Dermis blood vessel endothelial cell (primary cell): ENCODE results near the gene TNRC6C. TPM values are rescaled to one million over a fixed set of nuclear protein-coding genes. Genes with fewer than 3 reads are reported as not detected.

Experiments
- DNase-seq: peaks from one replicate; pipeline ENCODE4 v3.0.0; 2010
- total RNA-seq: library from RNA; depleted of rRNA; stranded (reverse); fragments of >200 nt; gene quantifications from 2 replicates; pipeline ENCODE4 v1.2.3, GENCODE V29; 2014

Gene TNRC6C, protein sequence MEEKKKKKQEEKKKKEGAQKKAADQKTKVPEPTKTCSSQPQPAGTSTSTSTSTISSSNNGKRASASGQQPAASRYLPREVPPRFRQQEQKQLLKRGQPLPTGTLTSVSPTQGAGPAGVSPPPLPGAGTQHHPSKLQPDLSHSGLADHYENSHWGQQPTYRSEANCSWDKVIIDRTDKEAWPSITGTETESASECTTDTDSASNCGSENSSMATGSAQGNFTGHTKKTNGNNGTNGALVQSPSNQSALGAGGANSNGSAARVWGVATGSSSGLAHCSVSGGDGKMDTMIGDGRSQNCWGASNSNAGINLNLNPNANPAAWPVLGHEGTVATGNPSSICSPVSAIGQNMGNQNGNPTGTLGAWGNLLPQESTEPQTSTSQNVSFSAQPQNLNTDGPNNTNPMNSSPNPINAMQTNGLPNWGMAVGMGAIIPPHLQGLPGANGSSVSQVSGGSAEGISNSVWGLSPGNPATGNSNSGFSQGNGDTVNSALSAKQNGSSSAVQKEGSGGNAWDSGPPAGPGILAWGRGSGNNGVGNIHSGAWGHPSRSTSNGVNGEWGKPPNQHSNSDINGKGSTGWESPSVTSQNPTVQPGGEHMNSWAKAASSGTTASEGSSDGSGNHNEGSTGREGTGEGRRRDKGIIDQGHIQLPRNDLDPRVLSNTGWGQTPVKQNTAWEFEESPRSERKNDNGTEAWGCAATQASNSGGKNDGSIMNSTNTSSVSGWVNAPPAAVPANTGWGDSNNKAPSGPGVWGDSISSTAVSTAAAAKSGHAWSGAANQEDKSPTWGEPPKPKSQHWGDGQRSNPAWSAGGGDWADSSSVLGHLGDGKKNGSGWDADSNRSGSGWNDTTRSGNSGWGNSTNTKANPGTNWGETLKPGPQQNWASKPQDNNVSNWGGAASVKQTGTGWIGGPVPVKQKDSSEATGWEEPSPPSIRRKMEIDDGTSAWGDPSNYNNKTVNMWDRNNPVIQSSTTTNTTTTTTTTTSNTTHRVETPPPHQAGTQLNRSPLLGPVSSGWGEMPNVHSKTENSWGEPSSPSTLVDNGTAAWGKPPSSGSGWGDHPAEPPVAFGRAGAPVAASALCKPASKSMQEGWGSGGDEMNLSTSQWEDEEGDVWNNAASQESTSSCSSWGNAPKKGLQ (N-terminal part only)
- total RNA-seq, result 8.2 and 13.1 TPM in 2 replicates

DNA sequence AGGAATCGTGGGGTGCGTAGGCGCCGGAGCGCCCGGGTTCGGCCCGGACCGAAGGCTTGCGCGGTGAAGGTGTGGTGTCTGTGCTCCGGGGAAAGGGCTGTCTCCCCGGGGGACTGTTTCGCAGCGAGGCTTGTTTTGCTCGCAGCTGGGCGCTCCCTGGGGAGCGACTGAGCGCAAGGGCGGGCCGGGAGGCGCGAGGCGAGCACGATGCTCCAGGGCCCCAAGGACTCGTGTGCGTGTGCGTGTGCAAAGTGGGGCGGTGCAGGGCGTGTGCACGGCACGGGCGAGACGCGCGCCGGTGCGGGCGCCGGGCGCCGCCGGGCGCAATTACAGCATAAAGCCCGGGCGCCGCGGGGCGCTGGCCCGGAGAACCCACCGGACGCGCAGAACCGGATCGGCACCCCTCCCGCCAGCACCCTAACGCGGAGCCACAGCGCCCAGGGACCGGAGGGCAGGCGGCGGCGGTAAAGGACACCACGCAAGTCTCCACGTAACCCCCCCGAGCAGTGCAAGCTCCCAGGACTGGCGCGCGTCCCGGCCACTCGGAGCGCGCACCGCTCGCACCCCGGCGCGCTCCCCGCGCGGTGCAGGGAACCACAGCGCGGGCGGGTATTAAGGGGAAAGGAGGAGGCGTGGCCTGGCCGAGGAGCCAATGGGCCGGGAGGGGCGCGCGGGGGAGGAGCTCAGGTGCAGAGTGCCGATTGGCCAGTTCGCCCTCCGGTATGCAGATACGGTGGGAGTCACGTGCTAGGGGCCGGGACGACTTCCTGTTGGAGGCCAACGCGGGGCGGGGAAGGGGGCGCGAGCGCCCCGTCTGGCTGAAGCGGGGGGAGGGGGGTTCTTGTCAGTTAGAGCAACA is at the start of gene TNRC6C:
TSS of gene TNRC6C (plus strand) at position 847 of the 859 bp plus-strand sequence. CDS start 45,504 bp downstream, outside the sequence.
- peak; percentile 99 for DNase-seq

DNA sequence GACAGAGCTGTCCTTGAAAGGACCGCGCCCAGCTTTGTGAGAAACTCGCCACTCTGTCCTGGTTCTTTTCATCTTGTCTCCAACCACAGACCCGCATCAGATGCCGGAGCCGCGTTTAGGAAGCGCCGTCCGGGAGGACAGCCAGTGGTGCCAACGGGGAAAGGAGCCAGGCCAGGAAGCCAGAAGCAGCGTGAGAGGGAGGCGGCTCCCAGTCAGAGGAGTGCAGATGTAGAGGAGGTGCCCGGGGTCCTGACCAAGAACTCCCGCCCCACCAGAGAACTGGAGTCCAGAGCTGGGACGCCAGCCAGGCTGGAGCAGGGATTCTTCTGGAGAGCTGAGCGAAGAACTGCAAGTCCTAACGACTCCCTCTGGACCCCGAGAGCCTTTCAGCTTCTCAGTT is 49.3 kb upstream of the TNRC6C start:
- no peak for DNase-seq

DNA sequence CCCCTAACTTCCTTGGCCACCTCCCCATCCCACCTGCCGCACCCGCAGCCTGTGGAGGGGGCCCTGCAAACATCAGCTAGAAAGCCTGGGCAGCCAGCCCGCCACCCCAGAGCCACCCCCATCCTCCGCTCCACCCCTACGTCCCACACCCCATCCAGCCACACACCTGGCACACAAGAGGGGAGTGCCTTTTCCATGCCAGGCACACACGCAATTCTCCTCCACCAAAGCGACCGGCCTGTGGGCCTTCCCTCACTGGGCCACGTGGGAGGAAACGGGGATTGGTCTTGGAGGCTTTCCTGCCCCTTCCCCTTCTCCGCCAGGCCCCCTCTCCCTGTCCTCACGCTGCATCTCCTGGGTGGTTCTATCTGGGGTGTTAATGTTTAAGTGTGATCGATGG is 48.7 kb upstream of the TNRC6C start:
- no peak for DNase-seq

DNA sequence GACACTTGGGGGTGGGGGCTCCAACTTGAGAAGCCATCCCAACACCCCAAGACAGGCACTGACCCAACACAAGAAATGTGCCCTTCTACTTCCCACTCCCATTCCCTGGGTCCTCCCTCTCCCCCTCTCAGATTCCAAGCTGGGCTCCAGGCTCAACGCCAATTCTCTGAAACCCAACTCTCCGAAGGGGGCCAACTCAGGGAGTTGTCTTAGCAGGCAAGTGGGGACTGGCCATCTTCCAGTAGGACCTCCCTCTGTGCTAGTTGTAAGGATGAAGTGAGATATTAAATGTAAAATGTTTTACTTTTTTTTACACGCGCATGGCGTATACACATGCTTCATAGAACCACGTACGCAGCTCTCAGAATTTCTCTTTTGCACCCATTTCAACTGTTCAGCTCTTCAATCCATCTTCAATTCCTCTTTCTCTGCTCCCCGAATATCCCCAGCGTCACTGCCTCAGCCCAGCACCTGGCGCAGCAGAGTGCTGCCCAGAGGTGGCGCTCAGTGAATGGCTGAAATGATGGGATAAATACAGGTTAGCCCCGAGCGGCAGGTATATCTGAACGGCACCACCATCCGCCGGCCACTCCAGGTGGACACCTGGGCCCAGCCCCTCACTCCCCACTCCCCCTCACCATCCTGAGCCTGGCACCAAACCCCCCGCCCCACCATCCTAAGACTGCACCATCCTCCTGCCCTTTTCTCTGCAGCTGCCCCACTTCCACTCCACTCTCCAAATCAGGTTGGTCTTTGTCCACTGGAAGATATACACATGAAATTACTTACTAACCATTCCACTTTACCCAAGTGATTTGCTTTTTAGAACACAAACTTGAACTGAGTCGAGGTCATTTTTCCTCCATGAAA is 43.9 kb upstream of the TNRC6C start:
- DNase-seq, result no peak

DNA sequence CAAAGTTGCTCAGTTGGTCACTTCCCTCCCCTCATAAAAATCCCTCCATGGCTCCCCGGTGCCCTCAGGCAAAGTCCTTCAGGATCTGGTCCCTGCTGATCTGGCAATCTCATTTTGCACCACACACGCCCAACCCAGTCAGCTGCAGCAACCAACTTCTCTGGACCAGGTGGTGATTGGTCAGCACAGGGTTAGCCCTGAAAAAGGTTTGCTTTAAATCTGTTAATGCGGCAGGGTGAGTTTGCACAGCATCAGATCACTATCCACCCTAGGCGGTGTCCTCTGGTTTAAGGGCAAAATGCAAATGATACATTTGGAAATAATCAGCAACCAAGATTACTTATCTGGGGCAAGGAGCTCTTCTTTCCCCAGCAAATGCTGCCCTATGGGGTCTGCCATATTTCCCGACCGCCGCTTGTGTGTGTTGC is 42.9 kb upstream of the TNRC6C start:
- no peak for DNase-seq

DNA sequence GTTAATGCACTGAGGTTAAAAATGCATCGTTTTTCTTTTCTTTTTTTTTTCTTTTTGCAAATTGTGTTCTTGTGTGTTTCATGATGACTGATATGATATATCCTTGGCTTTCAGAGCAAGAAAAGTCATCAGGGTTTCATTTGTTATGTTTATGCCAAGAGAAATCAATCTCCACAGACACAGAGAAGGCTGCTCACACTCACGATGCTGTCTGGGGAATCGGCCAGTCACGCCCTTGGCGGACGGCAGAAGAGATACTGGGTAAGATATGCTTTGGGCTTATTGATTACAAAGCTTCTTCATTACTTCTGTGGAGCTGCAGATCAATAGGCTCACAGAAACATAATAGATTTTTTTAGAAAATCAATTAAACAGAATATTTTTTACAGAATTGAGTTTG is 42.2 kb upstream of the TNRC6C start:
- DNase-seq, result no peak

DNA sequence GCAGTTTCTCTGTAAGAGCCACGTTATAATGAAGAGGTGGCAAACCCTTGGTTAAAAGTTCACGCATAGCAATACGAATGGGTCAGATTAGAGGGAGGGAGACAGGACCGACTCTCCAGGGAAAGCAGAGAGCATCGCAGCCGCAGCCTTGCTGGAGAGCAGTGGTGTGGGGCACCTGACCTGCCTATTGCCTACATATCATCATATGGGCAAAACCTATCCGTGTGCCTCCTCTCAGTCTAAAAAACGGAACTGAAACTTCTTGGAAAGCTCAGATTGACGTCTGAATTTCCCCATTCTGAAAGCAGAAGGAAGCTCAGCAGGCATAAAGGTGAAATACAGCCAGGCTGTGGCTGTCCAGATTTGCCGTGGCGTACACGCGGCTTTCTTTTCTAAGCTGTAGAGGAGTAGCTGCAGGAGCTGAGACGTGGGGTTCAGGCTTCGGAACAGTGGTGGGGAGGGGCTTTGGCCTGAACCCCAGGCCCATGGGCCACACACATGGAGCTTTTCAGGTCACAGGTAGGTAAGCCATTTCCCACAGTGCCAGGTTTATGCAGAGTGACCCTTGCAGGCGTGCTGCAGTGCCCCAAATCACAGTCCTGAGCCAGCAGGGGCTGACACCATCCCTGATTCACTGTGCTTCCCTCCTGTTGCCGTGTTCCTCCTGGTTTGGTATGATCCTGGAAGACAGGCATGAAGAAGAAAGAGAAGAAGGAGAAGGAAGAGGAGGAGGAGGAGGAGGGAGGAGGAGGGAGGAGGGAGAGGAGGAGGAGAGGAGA is 41.6 kb upstream of the TNRC6C start:
- DNase-seq, result no peak

DNA sequence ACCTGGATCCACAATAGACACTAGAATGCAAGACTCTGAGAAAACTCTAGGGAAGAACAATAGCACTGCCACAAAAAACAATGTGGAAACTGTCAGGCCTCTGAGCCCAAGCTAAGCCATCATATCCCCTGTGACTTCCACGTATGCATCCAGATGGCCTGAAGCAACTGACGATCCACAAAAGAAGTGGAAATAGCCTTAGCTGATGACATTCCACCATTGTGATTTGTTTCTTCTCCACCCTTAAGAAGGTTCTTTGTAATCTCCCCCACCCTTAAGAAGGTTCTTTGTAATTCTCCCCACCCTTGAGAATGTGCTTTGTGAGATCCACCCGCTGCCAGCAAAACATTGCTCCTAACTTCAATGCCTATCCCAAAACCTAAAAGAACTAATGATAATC is 39.2 kb upstream of the TNRC6C start:
- no peak for DNase-seq

DNA sequence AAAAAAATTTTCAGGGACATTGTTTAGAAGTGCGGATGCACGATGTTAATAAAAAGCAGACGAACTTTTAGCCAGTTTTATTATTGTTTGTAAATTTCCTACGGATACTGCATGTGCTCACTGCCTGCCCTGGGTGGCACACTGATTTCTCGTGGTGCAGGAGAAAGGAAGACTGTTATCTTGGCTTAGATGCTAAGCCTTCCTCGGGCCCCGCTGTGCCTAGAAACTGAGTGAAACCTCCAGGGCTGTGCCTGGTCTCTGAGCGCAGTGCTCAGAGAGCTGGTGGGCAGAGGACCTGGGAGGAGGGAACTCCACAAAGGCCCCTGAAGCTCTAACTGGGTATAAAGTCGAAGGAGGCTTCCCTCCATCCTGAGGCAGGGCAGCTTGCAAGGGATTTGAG is 35.4 kb upstream of the TNRC6C start:
- DNase-seq, result no peak

DNA sequence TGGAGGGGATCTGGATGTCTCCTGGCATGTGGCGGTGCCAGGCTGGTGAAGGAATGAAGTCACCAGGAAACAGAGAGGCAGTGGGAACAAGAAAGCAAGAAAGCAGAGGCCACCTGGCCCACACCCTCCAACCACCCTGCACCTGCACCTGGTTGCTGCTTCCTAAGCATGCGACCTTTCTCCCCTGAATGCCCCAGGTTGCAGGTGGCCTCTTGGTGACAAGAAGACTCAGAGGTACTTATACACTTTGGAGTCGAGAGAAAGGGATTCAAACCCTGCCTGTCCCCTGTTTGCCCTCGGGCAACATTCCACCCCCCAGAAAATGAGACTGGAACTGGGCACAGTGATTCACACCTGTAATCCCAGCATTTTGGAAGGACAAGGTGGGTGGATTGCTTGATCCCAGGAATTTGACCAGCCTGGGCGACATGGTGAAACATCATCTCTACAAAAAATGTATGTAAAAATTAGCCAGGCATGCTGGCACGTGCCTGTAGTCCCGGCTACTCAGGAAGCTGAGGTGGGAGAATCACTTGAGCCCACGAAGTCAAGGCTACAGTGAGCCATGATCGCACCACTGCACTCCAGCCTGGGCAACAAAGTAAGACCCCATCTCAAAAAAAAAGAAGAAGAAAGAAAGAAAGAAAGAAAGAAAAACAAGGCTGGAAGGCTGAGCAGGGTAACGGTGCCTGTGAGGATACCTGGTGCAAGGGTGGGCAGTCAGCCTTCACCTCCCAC is 34.6 kb upstream of the TNRC6C start:
- DNase-seq, result no peak

DNA sequence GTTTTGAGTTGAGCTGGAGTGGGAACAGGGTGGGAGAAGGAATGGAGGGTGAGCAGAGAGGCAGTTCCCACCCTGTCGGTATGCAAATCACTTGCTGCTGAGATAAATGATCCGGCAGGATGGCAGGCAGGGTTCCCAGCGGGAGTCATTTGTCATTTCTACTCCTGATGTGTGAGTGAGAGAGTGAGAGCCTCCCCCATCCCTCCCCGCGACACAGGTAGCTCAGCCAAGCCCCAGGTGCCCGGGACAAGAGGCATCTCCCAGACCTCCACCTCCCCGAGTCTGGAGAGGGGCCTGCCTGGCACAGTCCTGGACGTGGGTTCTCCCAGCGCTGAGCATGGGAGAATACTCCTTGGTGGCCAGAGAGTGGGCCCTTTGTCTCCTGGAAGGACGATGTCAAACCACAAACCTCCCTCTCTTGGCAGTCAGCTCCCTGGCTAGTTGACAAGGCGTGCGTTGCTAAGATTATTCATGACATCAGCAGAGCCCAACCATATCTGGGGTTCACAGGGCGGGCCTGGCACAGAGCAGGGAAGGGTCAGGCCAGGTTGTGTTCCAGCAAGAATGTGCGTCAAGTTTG is 33.7 kb upstream of the TNRC6C start:
- no peak for DNase-seq

DNA sequence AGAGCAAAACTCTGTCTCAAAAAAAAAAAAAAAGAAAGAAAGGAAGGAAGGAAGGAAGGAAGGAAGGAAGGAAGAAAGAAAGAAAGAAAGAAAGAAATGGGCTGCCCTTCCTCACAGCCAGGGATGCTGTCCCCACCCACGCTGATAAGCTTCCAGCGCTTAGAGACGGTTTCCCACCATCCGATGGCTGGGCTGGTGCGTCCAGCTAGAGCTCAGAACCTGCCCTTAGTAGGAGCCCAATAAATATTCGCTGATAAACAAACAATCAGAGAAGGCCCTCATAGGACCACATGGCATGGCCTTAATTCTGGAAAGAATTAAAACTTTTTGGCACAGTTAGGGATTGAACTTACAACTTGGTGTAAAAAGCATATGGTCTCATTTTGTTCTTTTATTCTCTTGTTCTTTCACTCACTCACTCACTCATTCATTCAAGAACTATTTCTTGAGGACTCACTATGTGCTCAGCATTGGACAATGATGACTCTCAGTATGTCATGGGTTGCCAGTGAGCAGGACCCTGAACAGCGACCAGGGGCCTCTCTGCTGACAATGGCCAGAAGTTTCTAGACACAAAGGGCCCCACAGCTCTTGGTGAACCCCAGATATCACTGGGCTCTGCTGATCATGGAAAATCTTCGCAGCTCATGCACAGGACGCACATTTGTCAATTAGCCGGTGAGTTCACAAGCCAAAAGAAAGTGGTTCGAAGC is 32.5 kb upstream of the TNRC6C start:
- no peak for DNase-seq

DNA sequence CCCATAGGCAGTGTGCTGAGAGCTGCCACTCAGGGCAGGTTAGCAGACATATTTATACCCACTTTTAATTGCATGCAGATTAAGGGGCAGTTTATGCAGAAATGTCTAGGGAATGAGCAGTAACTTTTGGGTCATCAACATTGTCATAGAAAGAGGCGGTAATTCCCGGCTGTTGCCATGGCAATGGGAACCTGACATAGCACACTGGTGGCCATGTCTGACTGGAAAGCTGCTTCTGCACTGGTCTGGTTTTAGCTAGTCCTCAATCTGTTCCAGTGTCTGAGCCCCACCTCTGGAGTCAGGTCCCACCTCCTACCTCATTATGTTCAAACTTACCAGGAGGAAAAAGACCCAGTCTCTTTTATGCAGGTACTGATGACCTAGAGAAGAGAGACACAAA is 31.5 kb upstream of the TNRC6C start:
- DNase-seq, result no peak

DNA sequence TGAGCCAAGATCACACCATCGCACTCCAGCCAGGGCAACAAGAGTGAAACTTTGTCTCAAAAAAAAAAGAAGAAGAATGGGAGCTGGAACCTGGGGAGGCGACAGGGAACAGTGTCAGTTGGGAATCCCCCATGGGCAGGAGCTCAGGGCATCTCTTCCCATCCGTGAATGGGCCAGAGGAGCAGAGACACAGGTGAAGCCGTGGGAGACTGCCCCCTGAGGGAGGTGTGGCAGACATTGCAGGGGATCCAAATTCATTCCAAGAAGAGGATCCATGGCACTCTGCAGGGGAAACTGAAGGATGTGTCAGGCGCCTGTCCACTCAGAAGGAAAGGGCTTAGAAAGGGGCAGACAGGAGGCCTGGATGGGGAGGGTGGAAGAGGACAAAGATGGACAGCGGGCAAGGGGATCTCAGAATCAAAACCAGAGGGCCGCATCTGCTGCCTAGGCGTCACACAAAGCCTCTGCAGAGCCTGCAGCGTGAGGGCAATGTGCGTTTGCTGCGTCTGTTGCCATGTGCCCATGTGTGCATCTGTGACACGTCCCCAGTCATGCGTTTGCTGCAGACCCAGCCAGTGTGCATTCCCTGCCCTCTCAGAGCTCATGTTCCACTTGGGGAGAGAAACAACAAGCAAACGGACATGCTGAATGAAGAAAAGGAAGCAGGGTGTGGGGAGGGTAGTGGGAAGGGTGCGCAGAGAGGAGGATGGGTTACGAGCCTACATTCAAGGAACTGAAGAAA is 30.6 kb upstream of the TNRC6C start:
- DNase-seq, result no peak

DNA sequence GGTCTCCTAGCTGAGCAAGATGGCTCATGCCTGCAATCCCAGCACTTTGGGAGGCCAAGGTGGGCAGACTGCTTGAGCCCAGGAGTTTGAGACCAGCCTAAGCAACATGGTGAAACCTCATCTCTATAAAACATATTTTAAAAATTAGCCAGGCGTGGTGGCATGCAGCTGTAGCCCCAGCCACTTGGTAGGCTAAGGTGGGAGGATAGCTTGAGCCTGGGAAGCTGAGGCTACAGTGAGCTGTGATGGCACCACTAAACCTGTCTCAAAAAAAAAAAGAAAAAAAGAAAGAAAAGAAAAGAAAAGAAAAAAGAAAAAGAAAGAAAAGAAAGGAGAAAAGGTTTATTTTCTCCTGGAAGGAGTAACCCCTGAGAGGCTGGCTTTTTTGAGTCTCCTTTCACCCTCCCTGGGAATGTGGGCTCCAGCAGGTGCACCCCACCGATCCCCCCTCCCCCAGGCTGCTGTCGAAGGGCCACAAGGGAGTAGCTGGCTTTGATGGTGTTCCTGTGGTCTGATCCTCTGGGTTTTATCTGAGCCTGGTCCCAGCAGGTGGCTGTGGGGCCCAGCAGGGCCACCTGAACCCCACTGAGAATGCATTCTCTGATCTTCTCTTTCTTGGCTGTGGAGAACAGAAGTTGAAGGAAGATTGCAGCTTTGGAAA is 29.9 kb upstream of the TNRC6C start:
- no peak for DNase-seq

DNA sequence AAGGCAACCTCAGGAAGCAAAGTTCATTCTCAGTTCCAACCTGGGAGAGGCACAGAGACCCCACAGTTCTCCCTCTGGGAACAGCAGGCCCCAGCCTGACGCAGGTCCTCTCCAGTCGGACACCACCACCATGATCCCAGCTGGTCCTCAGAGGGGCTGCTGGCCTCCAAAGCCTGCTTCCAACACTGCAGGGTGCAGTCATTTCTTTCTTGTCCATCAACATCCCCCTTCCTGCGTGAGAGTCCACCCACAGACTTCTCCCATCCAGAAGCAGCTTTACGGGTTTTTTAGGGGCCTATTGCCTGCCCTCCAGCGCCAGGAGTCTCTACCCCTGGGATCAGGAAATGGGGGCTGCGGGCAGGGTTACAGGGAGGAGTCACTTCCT is 29.3 kb upstream of the TNRC6C start:
- no peak for DNase-seq

DNA sequence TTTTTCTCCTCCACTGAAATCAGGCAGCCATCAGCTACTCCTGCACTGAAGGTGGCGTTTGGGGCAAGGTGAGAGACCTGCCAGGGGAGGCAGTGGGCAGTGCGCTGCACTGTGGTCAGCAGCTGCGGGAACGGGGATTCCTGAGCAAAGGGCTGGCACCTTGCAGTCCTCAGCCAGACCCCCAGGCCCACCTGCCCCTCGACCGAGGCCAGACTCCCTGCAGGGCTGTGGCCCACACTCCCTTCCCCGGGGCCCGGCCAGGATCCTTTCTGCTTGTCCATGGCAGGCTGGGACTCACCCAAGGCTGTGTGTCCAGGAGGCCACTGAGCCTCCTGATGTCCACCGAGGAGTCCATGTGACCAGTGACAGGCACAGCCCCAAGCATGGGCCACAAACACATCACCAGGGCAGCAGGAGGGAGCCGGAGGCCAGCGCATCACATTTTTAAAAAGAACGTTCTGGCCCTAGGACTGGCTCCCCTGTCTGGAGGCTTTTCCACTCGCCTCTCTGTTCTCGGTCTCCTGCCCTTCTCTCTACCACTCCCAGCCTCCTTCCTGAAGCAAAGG is 28.5 kb upstream of the TNRC6C start:
- no peak for DNase-seq
